OCI-LY3 (cell line): ENCODE measurements around the gene CDC14A.

Source experiments
- EZH2phosphoT487 ChIP-seq: fragments of 200-600 bp; shearing (Covaris generic); IDR thresholded peaks from 2 replicates; pipeline ENCODE4 v1.6.1; 2018; ENCODE audit warnings: antibody characterized with exemption, mixed run types, low read depth
- TF ChIP-seq, protein P1 (sequence below): fragments of 200-600, 300-600 bp; sonication (generic); IDR thresholded peaks from 2 replicates; pipeline ENCODE4 v1.5.1; 2014; ENCODE audit warnings: antibody characterized with exemption, low read length, low read depth

GRCh38 chr1:100323419-100324106 lies 28.7 kb upstream of the CDC14A start:
- TF ChIP-seq, protein P1, sequence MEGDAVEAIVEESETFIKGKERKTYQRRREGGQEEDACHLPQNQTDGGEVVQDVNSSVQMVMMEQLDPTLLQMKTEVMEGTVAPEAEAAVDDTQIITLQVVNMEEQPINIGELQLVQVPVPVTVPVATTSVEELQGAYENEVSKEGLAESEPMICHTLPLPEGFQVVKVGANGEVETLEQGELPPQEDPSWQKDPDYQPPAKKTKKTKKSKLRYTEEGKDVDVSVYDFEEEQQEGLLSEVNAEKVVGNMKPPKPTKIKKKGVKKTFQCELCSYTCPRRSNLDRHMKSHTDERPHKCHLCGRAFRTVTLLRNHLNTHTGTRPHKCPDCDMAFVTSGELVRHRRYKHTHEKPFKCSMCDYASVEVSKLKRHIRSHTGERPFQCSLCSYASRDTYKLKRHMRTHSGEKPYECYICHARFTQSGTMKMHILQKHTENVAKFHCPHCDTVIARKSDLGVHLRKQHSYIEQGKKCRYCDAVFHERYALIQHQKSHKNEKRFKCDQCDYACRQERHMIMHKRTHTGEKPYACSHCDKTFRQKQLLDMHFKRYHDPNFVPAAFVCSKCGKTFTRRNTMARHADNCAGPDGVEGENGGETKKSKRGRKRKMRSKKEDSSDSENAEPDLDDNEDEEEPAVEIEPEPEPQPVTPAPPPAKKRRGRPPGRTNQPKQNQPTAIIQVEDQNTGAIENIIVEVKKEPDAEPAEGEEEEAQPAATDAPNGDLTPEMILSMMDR = no peak
- TF ChIP-seq EZH2phosphoT487 = no peak
